Measurements from ENCODE around the gene PGAM5. TPM values are rescaled to one million over a fixed set of nuclear protein-coding genes. Genes with fewer than 3 reads are reported as not detected.

Gene PGAM5
- total and polyA plus RNA-seq, 9 of the 15 experiments (the other 6 are each of a cell fraction or from before 2014, with no cell fraction given): 7.4 to 121 (median 69.5) TPM

- TF ChIP-seq IRF1 (CRISPR knock-in tag; IDR thresholded peaks at IDR 0.05; ENCODE audit: borderline replicate concordance) (no peak), RAD21 (CRISPR knock-in tag; conservative IDR thresholded peaks at IDR 0.05 in 1 of 2, IDR thresholded peaks at IDR 0.05 in 1 of 2) (no peak), GTF2A2 (tag; IDR thresholded peaks at IDR 0.05) (no peak), BRF2 (IDR thresholded peaks at IDR 0.05; ENCODE audit: borderline replicate concordance, insufficient read depth, insufficient read length) (no peak), CSDE1 (IDR thresholded peaks at IDR 0.05) (peak in 1 of 2 experiments; percentile 60; a peak in 1 of 4 replicates), CREB5 (CRISPR knock-in tag; IDR thresholded peaks at IDR 0.05) (no peak), RNF2 (IDR thresholded peaks at IDR 0.05) (peak; percentile 67; the same call in 1 of the 2 replicates), RBFOX2 (IDR thresholded peaks at IDR 0.05; ENCODE audit: low read depth, low read length) (peak; percentile 93), ZNF584 (CRISPR knock-in tag; IDR thresholded peaks at IDR 0.05; ENCODE audit: low read depth) (no peak), ZNF511 (CRISPR knock-in tag; IDR thresholded peaks at IDR 0.05) (peak; percentile 73; the same call in 1 of the 2 replicates), CBX5 (IDR thresholded peaks at IDR 0.05; ENCODE audit: borderline replicate concordance, low read depth) (no peak), MECOM (CRISPR knock-in tag; IDR thresholded peaks at IDR 0.05) (no peak), COPS2 (conservative IDR thresholded peaks at IDR 0.05) (no peak), TAF9B (IDR thresholded peaks at IDR 0.05; ENCODE audit: partially characterized antibody) (no peak), PHB (CRISPR knock-in tag; IDR thresholded peaks at IDR 0.05) (no peak), CTCF (IDR thresholded peaks at IDR 0.05 in 2 of 3, conservative IDR thresholded peaks at IDR 0.05 in 1 of 3; ENCODE audit: insufficient read depth in 2 of 3, low read depth in 1 of 3, low read length in 3 of 3) (peak in 2 of 3 experiments; percentile 32 to 36; a peak in 3 of 6 replicates), HBP1 (CRISPR knock-in tag; IDR thresholded peaks at IDR 0.05) (no peak), ZNF589 (CRISPR knock-in tag; IDR thresholded peaks at IDR 0.05; ENCODE audit: low read depth) (no peak)
Measured at GRCh38 chr12:132761921-132762583, 51.4 kb downstream of the PGAM5 start (continued).
